GM12878 (cell line): ENCODE measurements around the gene HPCA. TPM values are rescaled to one million over a fixed set of nuclear protein-coding genes. Genes with fewer than 3 reads are reported as not detected.

Source experiments
- ATAC-seq: fragments of 200-7000 bp; cut with Tn5 transposase; 3 replicates; pipeline ENCODE4 v1.9.1; 2020; ENCODE audit warnings: mild to moderate bottlenecking, moderate library complexity
- BruUV-seq: library from RNA; stranded (reverse); fragments of 400-500 nt; replicated peaks from 2 replicates; lab custom pipeline; 2021; lab: Mats Ljungman, UMichigan
- CTCF ChIA-PET: fragments of 300-600 bp; sonication (Branson Sonifier 250); formaldehyde crosslinking; extraction: SDS; loops from one replicate; lab custom pipeline; 2021; ENCODE audit warnings: inconsistent platforms; lab: Yijun Ruan, JAX
- POLR2A ChIA-PET: fragments of 350-600 bp; formaldehyde crosslinking; extraction: SDS; loops from one replicate; lab custom pipeline; 2021; ENCODE audit warnings: inconsistent platforms; lab: Charles Lee
- RAD21 ChIA-PET: fragments of 300-600 bp; sonication (Branson Sonifier 250); formaldehyde crosslinking; loops from one replicate; lab custom pipeline; 2023; ENCODE audit warnings: antibody characterized with exemption; ENCODE audit not compliant: unreplicated experiment; lab: Charles Lee
- SMC1A ChIA-PET: fragments of 300-600 bp; sonication (Branson Sonifier 250); formaldehyde crosslinking; loops from one replicate; lab custom pipeline; 2023; ENCODE audit not compliant: unreplicated experiment, uncharacterized antibody; lab: Charles Lee
- DNase-seq: peaks from one replicate; pipeline ENCODE4 v3.0.0-alpha.2; 2011; ENCODE audit warnings: low read depth, low spot score
- FAIRE-seq: peaks from 3 replicates; lab custom pipeline; 2011; peaks lifted over from hg19 to GRCh38; lab: Jason Lieb, UNC
- H2AFZ ChIP-seq: 2 replicates; pipeline ENCODE4 v1.6.0; 2011; ENCODE audit warnings: low read depth, low read length, control low read depth; ENCODE audit not compliant: control insufficient read depth
- H3K27ac ChIP-seq: 2 replicates; pipeline ENCODE4 v1.5.1; 2011; ENCODE audit warnings: control low read depth; ENCODE audit not compliant: control insufficient read depth, insufficient read depth
- H3K27me3 ChIP-seq, 2 experiments: replicated peaks in 1 of 2; 2 replicates each; pipeline versions ENCODE4 v1.6.0 to v1.6.1; 2011; ENCODE audit warnings: low read length in 1 of 2; ENCODE audit not compliant: control insufficient read depth in 2 of 2, insufficient read depth in 2 of 2
- H3K36me3 ChIP-seq, 2 experiments: 2 replicates each; pipeline ENCODE4 v1.5.1; 2011; ENCODE audit warnings: low read length in 1 of 2; ENCODE audit not compliant: control insufficient read depth in 2 of 2, insufficient read depth in 2 of 2
- H3K4me1 ChIP-seq: 2 replicates; pipeline ENCODE4 v1.6.1; 2011; ENCODE audit warnings: mild to moderate bottlenecking, low read length, moderate library complexity, mixed read lengths; ENCODE audit not compliant: control insufficient read depth, insufficient read depth
- H3K4me2 ChIP-seq: 2 replicates; pipeline ENCODE4 v1.6.0; 2011; ENCODE audit warnings: control low read depth; ENCODE audit not compliant: control insufficient read depth, insufficient read depth
- H3K4me3 ChIP-seq: fragments of 200-600 bp; sonication (generic); 2 replicates; pipeline ENCODE4 v1.5.1; 2016
- H3K79me2 ChIP-seq: 2 replicates; pipeline ENCODE4 v1.6.0; 2011; ENCODE audit warnings: low read length; ENCODE audit not compliant: control insufficient read depth, insufficient read depth
- H3K9ac ChIP-seq: 2 replicates; pipeline ENCODE4 v1.8.0; 2011; ENCODE audit warnings: low read length, control low read depth, mixed read lengths; ENCODE audit not compliant: control insufficient read depth, insufficient read depth
- H3K9me3 ChIP-seq: replicated peaks from 3 replicates; pipeline ENCODE4 v1.5.1; 2011; ENCODE audit warnings: mild to moderate bottlenecking, low read length; ENCODE audit not compliant: control insufficient read depth, insufficient read depth
- H4K20me1 ChIP-seq: 2 replicates; pipeline ENCODE4 v1.6.0; 2011; ENCODE audit not compliant: control insufficient read depth, insufficient read depth
- BMI1 ChIP-seq: fragments of 450-650 bp; IDR thresholded peaks from 2 replicates; pipeline ENCODE4 v1.6.1; 2016; ENCODE audit warnings: mild to moderate bottlenecking, moderate library complexity, borderline replicate concordance
- BRCA1 ChIP-seq: IDR thresholded peaks from 2 replicates; pipeline ENCODE4 v1.6.1; 2011; ENCODE audit warnings: low read depth, low read length, improper control_type of control experiment
- CEBPZ ChIP-seq: fragments of 150-350 bp; IDR thresholded peaks from 2 replicates; pipeline ENCODE4 v1.6.1; 2016; ENCODE audit warnings: low read depth, low read length
- CHD2 ChIP-seq: IDR thresholded peaks from 2 replicates; pipeline ENCODE4 v1.6.1; 2011; ENCODE audit warnings: low read depth, low read length, improper control_type of control experiment, borderline replicate concordance
- ETV6 ChIP-seq, 2 experiments: fragments of 450-650 bp in 1 of 2; IDR thresholded peaks in 1 of 2; conservative IDR thresholded peaks in 1 of 2; 2 replicates each; pipeline ENCODE4 v1.6.1; 2014; ENCODE audit warnings: antibody characterized with exemption in 1 of 2, borderline replicate concordance in 1 of 2, low read depth in 1 of 2, mild to moderate bottlenecking in 1 of 2, moderate library complexity in 1 of 2
- GATAD2B ChIP-seq: fragments of 450-650 bp; conservative IDR thresholded peaks from 2 replicates; pipeline ENCODE4 v1.6.1; 2017; ENCODE audit warnings: low read depth, mild to moderate bottlenecking, moderate library complexity
- HDAC2 ChIP-seq: fragments of 200-600 bp; sonication (generic); IDR thresholded peaks from 2 replicates; pipeline ENCODE4 v1.6.1; 2017
- NFYB ChIP-seq: IDR thresholded peaks from 2 replicates; pipeline ENCODE4 v1.6.1; 2011; ENCODE audit warnings: low read depth, mild to moderate bottlenecking, low read length, improper control_type of control experiment, moderate library complexity; ENCODE audit not compliant: insufficient read depth
- NR2C1 ChIP-seq: fragments of 450-650 bp; IDR thresholded peaks from 2 replicates; pipeline ENCODE4 v1.6.1; 2017; ENCODE audit warnings: antibody characterized with exemption, mild to moderate bottlenecking, moderate library complexity
- PBX3 ChIP-seq: IDR thresholded peaks from 2 replicates; pipeline ENCODE4 v1.6.1; 2011; ENCODE audit warnings: mild to moderate bottlenecking, low read depth, low read length, moderate library complexity; ENCODE audit not compliant: insufficient replicate concordance
- RB1 ChIP-seq: fragments of 450-650 bp; formaldehyde crosslinking; IDR thresholded peaks from 2 replicates; pipeline ENCODE4 v1.6.1; 2017; ENCODE audit warnings: mild to moderate bottlenecking, borderline replicate concordance
- TCF3 ChIP-seq: IDR thresholded peaks from 2 replicates; pipeline ENCODE4 v1.6.1; 2012; ENCODE audit warnings: low read depth, mild to moderate bottlenecking, low read length, borderline replicate concordance; ENCODE audit not compliant: insufficient read depth
- ZBED1 ChIP-seq: IDR thresholded peaks from 2 replicates; pipeline ENCODE4 v1.6.1; 2016; ENCODE audit warnings: borderline replicate concordance
- WGBS: methylation state at CpG from one replicate; pipeline ENCODE4 v1.1.6; 2016; ENCODE audit warnings: low lambda C conversion rate; ENCODE audit not compliant: insufficient replicate concordance, insufficient coverage; ENCODE audit errors: missing lambda C conversion rate; 5-methylcytosine and 5-hydroxymethylcytosine counted together
- in situ Hi-C: fragments of 300-500 bp; cut with MboI; formaldehyde crosslinking; loops from 9 replicates; pipeline ENCODE4 v1.14.3; 2018; ENCODE audit warnings: mixed read lengths
- intact Hi-C: fragments of 100-400 bp; cut with micrococcal nuclease; formaldehyde crosslinking; loops from one replicate; pipeline ENCODE4 v1.14.2; 2022; ENCODE audit not compliant: unreplicated experiment
- polyA plus RNA-seq, 11 experiments: library from polyadenylated mRNA; depleted of rRNA in 4 of 11; unstranded in 6 of 11; stranded (reverse) in 5 of 11; fragments of >200 nt; fragmentation: Nextera tagmentation in 4 of 11; fragmentation: Illumina TruSeq in 1 of 11; extraction: Ambion mirVana in 4 of 11; extraction: Trizol in 1 of 11; gene quantifications; 1 replicate in 1 of 11; 2 replicates in 10 of 11; pipeline versions ENCODE4 v1.2.1 to v1.2.3, GENCODE V29; 2011 to 2016; ENCODE audit warnings: inconsistent platforms in 2 of 11, missing spikeins in 2 of 11, low read depth in 1 of 11
- total RNA-seq, 4 experiments: library from RNA; depleted of rRNA in 3 of 4; stranded (reverse); fragments of >200 nt in 3 of 4; fragmentation: Illumina TruSeq in 1 of 4; extraction: Trizol in 1 of 4; gene quantifications; 2 replicates each; pipeline versions ENCODE4 v1.2.1 to v1.2.3, GENCODE V29; 2013 to 2021

HPCA gene
- total and polyA plus RNA-seq, 10 of the 15 experiments (the other 5 are each of a cell fraction or from before 2014, with no cell fraction given): 0.11 TPM; not detected in 9

- ChIA-PET CTCF (interaction anchor here (2.1 kb wide), 1 partner anchor 11 kb away, joined by 7 read pairs; no protein-coding TSS in a partner anchor), SMC1A (no interaction called here), POLR2A (no interaction called here), RAD21 (no interaction called here)
- Histone ChIP-seq H4K20me1 (no peaks in the 10 kb centered on the region), H3K79me2 (no peaks in the 10 kb centered on the region), H3K4me2 (no peak overlapping the region), H3K4me3 (no peak overlapping the region), H3K4me1 (no peaks in the 10 kb centered on the region), H3K27ac (no peak overlapping the region), H3K36me3 (no peaks in the 10 kb centered on the region), H2AFZ (no peak overlapping the region), H3K27me3 (peaks cover 6 to 8% of the 10 kb centered on the region in 2 experiments), H3K9ac (no peak overlapping the region), H3K9me3 (no peaks in the 10 kb centered on the region)
- FAIRE-seq: no peak
- no TSS peak for BruUV-seq
- 31% methylated on average over 19 of the region's 19 CpGs for WGBS
- TF ChIP-seq PBX3 (no peak), CHD2 (no peak), NR2C1 (no peak)
- in situ Hi-C loops: no loop called here
- DNase-seq: no peak
- no peak for ATAC-seq
- intact Hi-C loops: no loop called here
These were observed 630 bp downstream of the HPCA start for GRCh38 chr1:32886828-32887414.

DNA sequence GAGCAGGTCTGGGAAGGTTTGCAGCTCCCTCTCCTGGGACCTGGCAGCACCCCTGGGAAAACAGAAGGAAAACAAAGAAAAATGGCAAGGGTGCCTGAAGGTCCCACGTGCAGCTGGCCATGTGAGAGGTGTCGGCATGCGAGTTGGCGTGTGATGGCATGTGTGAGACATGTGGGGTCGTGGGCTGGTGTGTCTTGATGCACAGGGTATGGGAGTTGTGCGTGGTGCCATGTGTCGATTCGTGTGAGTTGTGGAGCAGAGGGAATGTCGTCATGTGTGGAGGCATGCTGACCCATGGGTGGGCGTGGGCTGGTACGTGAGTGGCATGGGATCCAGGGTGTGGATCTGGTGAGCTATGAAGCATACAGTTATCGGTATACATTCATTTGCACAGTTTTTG is 1.3 kb downstream of the HPCA start:
- intact Hi-C loops (no loop called here), in situ Hi-C loops (no loop called here)
- no peak overlapping the region for H2AFZ ChIP-seq
- ATAC-seq (no peak), DNase-seq (no peak), FAIRE-seq (no peak)
- no peaks in the 10 kb centered on the region for H3K79me2 ChIP-seq
- H4K20me1 ChIP-seq: no peaks in the 10 kb centered on the region
- peaks cover 11% of the 10 kb centered on the region in 2 experiments for H3K27me3 ChIP-seq
- H3K4me3 ChIP-seq: no peak overlapping the region
- BruUV-seq: no TSS peak
- ChIA-PET RAD21 (no interaction called here), POLR2A (no interaction called here), CTCF (interaction anchor here (2.1 kb wide), 1 partner anchor 11 kb away, joined by 7 read pairs; no protein-coding TSS in a partner anchor), SMC1A (no interaction called here)
- WGBS: 21% methylated on average over 12 of the region's 12 CpGs
- no peaks in the 10 kb centered on the region for H3K4me1 ChIP-seq
- no peak overlapping the region for H3K4me2 ChIP-seq
- no peak overlapping the region for H3K9ac ChIP-seq
- no peaks in the 10 kb centered on the region for H3K36me3 ChIP-seq
- H3K27ac ChIP-seq: no peak overlapping the region
- H3K9me3 ChIP-seq: no peaks in the 10 kb centered on the region; the same call in 2 of the 3 replicates
- TF ChIP-seq BMI1: no peak
- no peak for TF ChIP-seq TCF3
- no peak for TF ChIP-seq ETV6 (conservative IDR thresholded peaks at IDR 0.05 in 1 of 2, IDR thresholded peaks at IDR 0.05 in 1 of 2; ENCODE audit: borderline replicate concordance in 1 of 2, low read depth in 1 of 2)
- TF ChIP-seq CEBPZ: no peak
- TF ChIP-seq ZBED1: no peak
- TF ChIP-seq GATAD2B: no peak
- no peak for TF ChIP-seq HDAC2
- TF ChIP-seq NFYB: no peak
- TF ChIP-seq RB1: no peak
- TF ChIP-seq BRCA1: no peak
